ENCODE measurements around the gene FOXG1.

GRCh38 chr14:28773176-28773575 is 6.6 kb downstream of the FOXG1 start:
- no peak for TF ChIP-seq CTCF (optimal IDR thresholded peaks at IDR 0.05 in 1 of 3, IDR thresholded peaks at IDR 0.05 in 1 of 3, conservative IDR thresholded peaks at IDR 0.05 in 1 of 3; ENCODE audit: extremely low read depth in 1 of 3, insufficient read depth in 2 of 3, low read length in 3 of 3)
- no peak for TF ChIP-seq EZH2 (IDR thresholded peaks at IDR 0.05; ENCODE audit: low read length)
